EH (cell line): ENCODE measurements around the gene DHPS.
"Not testable (repeated sequence)": the region's sequence is repeated elsewhere in the genome, so short reads cannot be mapped to it uniquely, and the experiment has no call there.

Source experiments
- DNase-seq: peaks from one replicate; pipeline ENCODE4 v3.0.0-alpha.2; 2015; ENCODE audit warnings: low read depth

Gene DHPS

DNA sequence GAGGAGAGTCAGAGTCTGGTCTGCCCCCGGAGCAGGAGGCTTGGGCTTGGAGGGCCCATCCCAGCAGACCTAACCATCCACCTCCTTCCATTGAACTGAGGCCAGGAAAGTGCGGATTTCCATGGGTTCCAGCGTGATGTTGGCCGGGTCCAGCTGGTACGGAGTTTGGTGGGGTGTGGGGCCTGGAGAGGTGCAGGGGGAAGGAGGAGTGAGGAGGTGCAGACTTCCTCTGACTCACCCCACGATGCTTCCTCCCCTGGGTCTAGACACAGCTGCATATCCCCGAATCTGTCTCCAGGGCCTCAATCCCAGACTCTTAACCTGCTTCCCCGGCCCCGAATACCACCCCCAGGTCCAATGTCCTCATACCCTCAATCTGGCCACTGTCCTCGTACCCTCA is 35.1 kb downstream of the DHPS start:
- DNase-seq = no peak

DNA sequence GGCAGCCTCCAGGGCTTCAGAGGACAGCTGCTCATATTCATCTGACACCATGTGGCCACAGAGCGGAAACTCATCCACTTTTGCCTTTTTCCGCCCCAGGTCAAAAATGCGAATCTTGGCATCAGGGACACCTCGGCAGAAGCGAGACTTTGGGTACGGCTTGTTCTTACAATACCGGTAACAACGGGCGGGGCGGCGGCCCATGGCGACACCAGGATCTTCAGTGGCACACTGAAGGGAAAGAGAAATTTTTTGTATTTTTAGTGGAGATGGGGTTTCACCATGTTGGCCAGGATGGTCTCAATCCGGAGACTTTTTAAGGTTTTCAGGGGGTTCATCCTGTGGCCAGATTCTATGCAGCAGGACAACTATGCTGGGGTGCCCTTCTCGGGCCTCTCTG is 38.0 kb downstream of the DHPS start:
- not testable (repeated sequence) for DNase-seq

DNA sequence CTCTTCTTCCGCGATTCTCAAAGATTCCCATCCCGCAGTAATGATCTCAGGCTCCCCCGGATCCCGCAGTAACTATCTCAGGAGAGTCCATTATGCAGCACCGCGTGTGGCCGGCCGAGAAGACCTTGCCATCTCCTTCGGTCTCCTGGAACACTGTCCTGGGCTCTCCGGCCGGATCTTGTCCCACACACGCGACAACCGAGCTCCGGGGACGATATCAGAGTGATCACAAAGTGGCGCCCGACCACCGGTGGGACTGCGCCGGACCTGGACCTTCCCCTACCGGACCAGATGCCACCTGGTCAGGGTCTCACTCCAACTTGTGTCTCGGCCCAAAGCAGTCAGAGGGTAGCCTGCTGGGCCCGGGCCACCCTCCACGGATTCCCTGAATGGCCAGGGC is 39.2 kb downstream of the DHPS start:
- no peak for DNase-seq

- no peak for DNase-seq
These were observed 40.2 kb downstream of the DHPS start for GRCh38 chr19:12641456-12641855.

DNA sequence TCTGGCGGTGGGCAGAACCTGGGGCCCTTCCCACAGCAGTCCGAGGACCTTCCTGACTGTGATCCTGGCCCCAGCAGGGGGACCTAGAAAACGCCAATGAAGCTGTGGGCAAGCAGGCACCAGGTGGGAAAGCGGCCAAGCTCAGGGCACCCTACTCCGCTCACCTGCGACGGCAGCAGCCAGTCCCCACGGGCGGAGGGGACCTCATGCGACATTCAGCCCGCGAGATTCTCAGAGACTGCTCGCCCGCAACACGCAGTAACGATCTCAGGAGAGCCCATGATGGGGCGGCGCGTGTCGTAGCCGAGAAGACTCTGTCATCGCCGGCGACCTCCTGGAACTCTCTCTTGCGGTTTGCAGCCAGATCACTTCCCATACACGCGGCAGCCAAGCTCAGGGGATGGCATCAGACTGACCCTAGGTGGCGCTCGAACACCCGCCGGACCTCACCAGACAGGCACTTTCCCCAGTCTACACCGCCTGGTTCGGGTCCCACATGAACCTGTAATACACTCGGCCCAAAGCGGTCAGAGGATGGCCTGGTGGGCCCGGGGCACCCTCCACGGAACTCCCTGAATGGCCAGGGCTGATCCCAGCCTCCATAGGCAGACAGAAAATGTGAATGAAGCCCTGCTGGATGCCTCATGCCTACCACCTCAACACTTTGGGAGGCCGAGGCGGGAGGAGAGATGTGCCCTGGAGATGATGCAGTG is 41.6 kb downstream of the DHPS start:
- DNase-seq = peak; percentile 82

GRCh38 chr19:12638611-12639182 is 43.0 kb downstream of the DHPS start:
- no peak for DNase-seq

- DNase-seq = no peak
These were observed 45.0 kb downstream of the DHPS start for GRCh38 chr19:12636631-12637030.

DNA sequence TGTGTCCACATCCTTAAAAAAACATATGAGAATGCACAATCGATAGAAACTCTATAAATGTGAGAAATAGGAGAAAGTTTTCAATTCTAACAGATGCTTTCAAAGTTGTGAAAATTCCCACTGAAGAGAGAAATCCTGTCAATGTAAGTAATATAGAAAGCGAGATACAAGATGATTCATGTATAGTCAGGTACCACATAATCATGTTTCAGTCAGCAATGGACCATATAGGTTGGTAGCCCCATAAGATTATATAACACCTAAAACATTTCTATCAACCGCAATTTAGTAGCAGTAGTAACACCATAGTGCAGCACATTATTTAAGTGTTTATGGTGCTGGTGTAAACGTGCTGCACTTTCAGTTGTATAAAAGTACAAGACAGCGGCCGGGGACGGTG is 52.5 kb downstream of the DHPS start:
- DNase-seq = no peak

DNA sequence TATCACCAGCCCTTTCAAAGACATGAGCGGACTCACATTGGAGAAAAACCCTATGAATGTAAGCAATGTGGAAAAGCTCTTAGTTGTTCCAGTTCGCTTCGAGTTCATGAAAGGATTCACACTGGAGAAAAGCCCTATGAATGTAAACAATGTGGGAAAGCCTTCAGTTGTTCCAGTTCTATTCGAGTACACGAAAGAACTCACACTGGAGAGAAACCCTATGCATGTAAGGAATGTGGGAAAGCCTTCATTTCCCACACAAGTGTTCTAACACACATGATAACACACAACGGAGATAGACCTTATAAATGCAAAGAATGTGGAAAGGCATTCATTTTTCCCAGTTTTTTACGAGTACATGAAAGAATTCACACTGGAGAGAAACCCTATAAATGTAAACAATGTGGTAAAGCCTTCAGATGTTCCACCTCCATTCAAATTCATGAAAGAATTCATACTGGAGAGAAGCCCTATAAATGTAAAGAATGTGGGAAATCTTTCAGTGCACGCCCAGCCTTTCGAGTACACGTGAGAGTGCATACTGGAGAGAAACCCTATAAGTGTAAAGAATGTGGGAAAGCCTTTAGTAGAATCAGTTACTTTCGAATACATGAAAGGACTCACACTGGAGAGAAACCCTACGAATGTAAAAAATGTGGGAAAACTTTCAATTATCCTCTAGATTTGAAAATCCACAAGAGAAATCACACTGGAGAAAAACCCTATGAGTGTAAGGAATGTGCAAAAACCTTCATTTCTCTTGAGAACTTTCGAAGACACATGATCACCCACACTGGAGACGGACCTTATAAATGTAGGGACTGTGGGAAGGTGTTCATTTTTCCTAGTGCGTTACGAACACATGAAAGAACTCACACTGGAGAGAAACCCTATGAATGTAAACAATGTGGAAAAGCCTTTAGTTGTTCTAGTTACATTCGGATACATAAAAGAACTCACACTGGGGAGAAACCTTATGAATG is 53.3 kb downstream of the DHPS start:
- peak; percentile 34 for DNase-seq

GRCh38 chr19:12626958-12627357 is 54.7 kb downstream of the DHPS start:
- DNase-seq = no peak
